Naive thymus-derived CD4-positive, alpha-beta T cell (primary cell): ENCODE measurements around the gene FBXL4. TPM values are rescaled to one million over a fixed set of nuclear protein-coding genes. Genes with fewer than 3 reads are reported as not detected.

Experiments
- ATAC-seq: fragments of 150-1000 bp; cut with Tn5 transposase; 2 replicates; pipeline ENCODE4 v1.10.0; 2021; ENCODE audit warnings: mild to moderate bottlenecking, moderate library complexity
- CTCF ChIA-PET: fragments of 350-600 bp; sonication (Branson Sonifier 250); formaldehyde crosslinking; loops from one replicate; lab custom pipeline; 2021; ENCODE audit warnings: antibody characterized with exemption; lab: Charles Lee
- POLR2A ChIA-PET: fragments of 350-600 bp; sonication (Branson Sonifier 250); formaldehyde crosslinking; loops from one replicate; lab custom pipeline; 2021; ENCODE audit warnings: antibody characterized with exemption, inconsistent platforms; lab: Charles Lee
- DNase-seq, 9 donors: peaks; one replicate each; pipeline versions ENCODE4 v3.0.0 to v3.0.0-alpha.2; 2020 to 2022; ENCODE audit warnings: mixed read lengths in 1 of 9
- H3K27ac ChIP-seq: one replicate; pipeline ENCODE4 v1.7.0; 2013; ENCODE audit warnings: mild to moderate bottlenecking, low read depth, low read length, moderate library complexity
- H3K27me3 ChIP-seq, 2 donors: one replicate each; pipeline ENCODE4 v1.7.0; 2013; ENCODE audit warnings: low read length in 2 of 2, mild to moderate bottlenecking in 2 of 2, moderate library complexity in 2 of 2; ENCODE audit not compliant: control insufficient read depth in 2 of 2, insufficient read depth in 2 of 2
- H3K36me3 ChIP-seq, 3 experiments: 1 replicate in 2 of 3; 2 replicates in 1 of 3; pipeline ENCODE4 v1.7.0; 2013; ENCODE audit warnings: low read length in 3 of 3, mild to moderate bottlenecking in 3 of 3, moderate library complexity in 1 of 3; ENCODE audit not compliant: insufficient read depth in 3 of 3, control insufficient read depth in 2 of 3
- H3K4me1 ChIP-seq, 2 donors: one replicate each; pipeline ENCODE4 v1.7.0; 2013; ENCODE audit warnings: low read length in 2 of 2, mild to moderate bottlenecking in 2 of 2, moderate library complexity in 1 of 2; ENCODE audit not compliant: control insufficient read depth in 2 of 2, insufficient read depth in 2 of 2
- H3K4me3 ChIP-seq: 2 replicates; pipeline ENCODE4 v1.7.0; 2013; ENCODE audit warnings: mild to moderate bottlenecking, low read length
- H3K9me3 ChIP-seq, 3 experiments: 1 replicate in 2 of 3; 2 replicates in 1 of 3; pipeline ENCODE4 v1.7.0; 2013; ENCODE audit warnings: low read length in 3 of 3; ENCODE audit not compliant: control insufficient read depth in 2 of 3
- H3K27ac Mint-ChIP-seq, 9 donors: one replicate each; pipeline ENCODE4 v1.8.0; 2020 to 2022; ENCODE audit warnings: mixed read lengths in 9 of 9, mild to moderate bottlenecking in 8 of 9, moderate library complexity in 5 of 9, inconsistent platforms in 2 of 9
- H3K27me3 Mint-ChIP-seq, 5 donors: one replicate each; pipeline ENCODE4 v1.8.0; 2021 to 2022; ENCODE audit warnings: mixed read lengths in 5 of 5, mild to moderate bottlenecking in 1 of 5
- H3K36me3 Mint-ChIP-seq, 5 donors: one replicate each; pipeline ENCODE4 v1.8.0; 2020 to 2022; ENCODE audit warnings: mixed read lengths in 5 of 5, mild to moderate bottlenecking in 3 of 5, inconsistent platforms in 1 of 5
- H3K4me1 Mint-ChIP-seq, 7 donors: one replicate each; pipeline ENCODE4 v1.8.0; 2020 to 2022; ENCODE audit warnings: mixed read lengths in 7 of 7, mild to moderate bottlenecking in 3 of 7, inconsistent platforms in 1 of 7
- H3K4me3 Mint-ChIP-seq, 10 donors: one replicate each; pipeline ENCODE4 v1.8.0; 2020 to 2022; ENCODE audit warnings: mild to moderate bottlenecking in 10 of 10, mixed read lengths in 10 of 10, moderate library complexity in 6 of 10, inconsistent platforms in 2 of 10
- H3K9me3 Mint-ChIP-seq, 11 donors: one replicate each; pipeline ENCODE4 v1.8.0; 2020 to 2022; ENCODE audit warnings: mixed read lengths in 11 of 11, mild to moderate bottlenecking in 4 of 11, inconsistent platforms in 1 of 11, moderate library complexity in 1 of 11
- intact Hi-C, 2 donors: fragments of 100-400 bp; cut with micrococcal nuclease; formaldehyde crosslinking; loops; one replicate each; pipeline ENCODE4 v1.15.1; 2023
- polyA plus RNA-seq, 2 donors: library from polyadenylated mRNA; unstranded; fragments of 300-500 nt; fragmentation: Illumina TruSeq; gene quantifications; one replicate each; pipeline ENCODE4 v1.2.3, GENCODE V29; 2021
- total RNA-seq, 6 experiments: library from RNA in 5 of 6; stranded (reverse) in 5 of 6; gene quantifications; 1 replicate in 5 of 6; 2 replicates in 1 of 6; pipeline ENCODE4 v1.2.3 and lab custom pipeline; 2021 to 2026

FBXL4 gene
- total and polyA plus RNA-seq, 7 experiments from 2014 or later, result 9.2 to 24.3 (median 13.5) TPM

- no peak for DNase-seq
- Mint-ChIP-seq H3K4me1 (peaks cover 16 to 30% (median 24%) of the 10 kb centered on the region in 7 donors), H3K4me3 (peak overlapping the region in 1 of 10 donors; percentile 6), H3K36me3 (no peaks in the 10 kb centered on the region), H3K9me3 (peaks cover 0 to 1% (median 0%) of the 10 kb centered on the region in 11 donors), H3K27ac (peak overlapping the region in 3 of 9 donors; percentile 18 to 44 (median 26)), H3K27me3 (peaks cover 0 to 34% (median 0%) of the 10 kb centered on the region in 5 donors)
- H3K27ac ChIP-seq, result no peak overlapping the region
- H3K9me3 ChIP-seq, result no peaks in the 10 kb centered on the region
- H3K4me3 ChIP-seq, result no peak overlapping the region
- intact Hi-C loops, result loop anchor here (5.0 to 10.0 kb wide), 5 partner anchors 67 to 615 kb away; partner anchors contain the start of genes CCNC (in 1 of the 2), POU3F2 (in 1 of the 2) and USP45 (in 1 of the 2)
- CTCF ChIA-PET, result interaction anchor here (0.6 kb wide), 1 partner anchor 1553 kb away, joined by 3 read pairs; no protein-coding TSS in a partner anchor
- H3K4me1 ChIP-seq, result peaks cover 12 to 18% of the 10 kb centered on the region in 2 donors
- no peak for ATAC-seq
- H3K36me3 ChIP-seq, result peaks cover 0 to 6% (median 0%) of the 10 kb centered on the region in 3 experiments
- POLR2A ChIA-PET, result interaction anchor here (0.8 kb wide), 1 partner anchor 24 kb away, joined by 3 read pairs; no protein-coding TSS in a partner anchor
- H3K27me3 ChIP-seq, result no peaks in the 10 kb centered on the region
Observed at GRCh38 chr6:98949589-98949988, 1.8 kb upstream of the FBXL4 start.

GRCh38 chr6:98946879-98947410 lies 801 bp downstream of the FBXL4 start:
- ChIA-PET POLR2A (interaction anchor here (0.7 kb wide), 1 partner anchor 105 kb away, joined by 4 read pairs; no protein-coding TSS in a partner anchor), CTCF (no interaction called here)
- peak; percentile 10 for ATAC-seq
- peaks cover 26 to 51% (median 42%) of the 10 kb centered on the region in 7 donors for H3K4me1 Mint-ChIP-seq
- Histone ChIP-seq H3K27me3 (no peaks in the 10 kb centered on the region), H3K9me3 (peaks cover 0 to 5% (median 0%) of the 10 kb centered on the region in 3 experiments), H3K36me3 (peaks cover 0 to 6% (median 0%) of the 10 kb centered on the region in 3 experiments), H3K4me3 (peak overlapping the region; percentile 88), H3K4me1 (peaks cover 12 to 18% of the 10 kb centered on the region in 2 donors), H3K27ac (peak overlapping the region; percentile 70)
- peak; percentile 23 to 57 (median 47) for DNase-seq
- H3K27ac Mint-ChIP-seq, result peak overlapping the region; percentile 90 to 97 (median 94)
- H3K9me3 Mint-ChIP-seq, result peaks cover 0 to 15% (median 8%) of the 10 kb centered on the region in 11 donors
- intact Hi-C loops, result loop anchor here (1.0 to 10.0 kb wide), 11 partner anchors 65 to 1934 kb away; partner anchors contain the start of genes CCNC (in 2 of the 2), MMS22L (in 2 of the 2), PNISR (in 2 of the 2) and POU3F2 (in 2 of the 2)
- H3K4me3 Mint-ChIP-seq, result peak overlapping the region; percentile 85 to 99 (median 96)
- H3K27me3 Mint-ChIP-seq, result peaks cover 0 to 25% (median 0%) of the 10 kb centered on the region in 5 donors
- H3K36me3 Mint-ChIP-seq, result peaks cover 0 to 17% (median 15%) of the 10 kb centered on the region in 5 donors

GRCh38 chr6:98946266-98946878 lies 1.4 kb downstream of the FBXL4 start:
- Histone ChIP-seq H3K9me3 (peaks cover 0 to 5% (median 0%) of the 10 kb centered on the region in 3 experiments), H3K27me3 (no peaks in the 10 kb centered on the region), H3K27ac (peak overlapping the region; percentile 70), H3K36me3 (peaks cover 0 to 6% (median 0%) of the 10 kb centered on the region in 3 experiments), H3K4me1 (peaks cover 12 to 18% of the 10 kb centered on the region in 2 donors), H3K4me3 (peak overlapping the region; percentile 88)
- H3K4me3 Mint-ChIP-seq, result peak overlapping the region; percentile 85 to 99 (median 96)
- POLR2A ChIA-PET, result interaction anchor here (0.7 kb wide), 1 partner anchor 104 kb away, joined by 4 read pairs; no protein-coding TSS in a partner anchor
- H3K27me3 Mint-ChIP-seq, result peaks cover 0 to 19% (median 0%) of the 10 kb centered on the region in 5 donors
- H3K9me3 Mint-ChIP-seq, result peaks cover 0 to 20% (median 10%) of the 10 kb centered on the region in 11 donors
- intact Hi-C loops, result loop anchor here (2.0 to 10.0 kb wide), 7 partner anchors 64 to 1664 kb away; partner anchors contain the start of genes MMS22L (in 2 of the 2), CCNC (in 1 of the 2), POU3F2 (in 1 of the 2) and USP45 (in 1 of the 2)
- peak overlapping the region; percentile 90 to 97 (median 94) for H3K27ac Mint-ChIP-seq
- peaks cover 26 to 55% (median 45%) of the 10 kb centered on the region in 7 donors for H3K4me1 Mint-ChIP-seq
- H3K36me3 Mint-ChIP-seq, result peaks cover 2 to 21% (median 19%) of the 10 kb centered on the region in 5 donors
- CTCF ChIA-PET, result no interaction called here
- ATAC-seq (no peak), DNase-seq (no peak)

- Mint-ChIP-seq H3K4me1 (peaks cover 26 to 64% (median 49%) of the 10 kb centered on the region in 7 donors), H3K4me3 (peak overlapping the region; percentile 85 to 99 (median 96)), H3K27me3 (peaks cover 0 to 12% (median 0%) of the 10 kb centered on the region in 5 donors), H3K27ac (peak overlapping the region in 8 of 9 donors; percentile 57 to 97 (median 94)), H3K36me3 (peaks cover 9 to 29% (median 27%) of the 10 kb centered on the region in 5 donors), H3K9me3 (peaks cover 0 to 29% (median 17%) of the 10 kb centered on the region in 11 donors)
- Histone ChIP-seq H3K36me3 (peaks cover 0 to 6% (median 0%) of the 10 kb centered on the region in 3 experiments), H3K27me3 (no peaks in the 10 kb centered on the region), H3K4me3 (no peak overlapping the region), H3K4me1 (peaks cover 12 to 18% of the 10 kb centered on the region in 2 donors), H3K9me3 (peaks cover 0 to 6% (median 0%) of the 10 kb centered on the region in 3 experiments), H3K27ac (no peak overlapping the region)
- CTCF ChIA-PET, result no interaction called here
- intact Hi-C loops, result loop anchor here (2.0 to 10.0 kb wide), 7 partner anchors 63 to 1663 kb away; partner anchors contain the start of genes MMS22L (in 2 of the 2), CCNC (in 1 of the 2), POU3F2 (in 1 of the 2) and USP45 (in 1 of the 2)
- no peak for ATAC-seq
- POLR2A ChIA-PET, result interaction anchor here (0.6 kb wide), 1 partner anchor 50 kb away, joined by 3 read pairs; no protein-coding TSS in a partner anchor
- no peak for DNase-seq
Observed at GRCh38 chr6:98945311-98946115, 2.2 kb downstream of the FBXL4 start.

- H3K36me3 Mint-ChIP-seq, result peaks cover 13 to 35% (median 32%) of the 10 kb centered on the region in 5 donors
- CTCF ChIA-PET, result no interaction called here
Observed at GRCh38 chr6:98944598-98945081, 3.1 kb downstream of the FBXL4 start.

More at GRCh38 chr6:98944598-98945081, 3.1 kb downstream of the FBXL4 start:
- Histone ChIP-seq H3K36me3 (peaks cover 0 to 6% (median 0%) of the 10 kb centered on the region in 3 experiments), H3K27me3 (no peaks in the 10 kb centered on the region), H3K4me3 (no peak overlapping the region), H3K9me3 (peaks cover 0 to 10% (median 4%) of the 10 kb centered on the region in 3 experiments), H3K4me1 (peaks cover 12 to 18% of the 10 kb centered on the region in 2 donors), H3K27ac (peak overlapping the region; percentile 41)
- Mint-ChIP-seq H3K27me3 (peaks cover 0 to 4% (median 0%) of the 10 kb centered on the region in 5 donors), H3K9me3 (peaks cover 0 to 35% (median 22%) of the 10 kb centered on the region in 11 donors), H3K4me1 (peaks cover 26 to 62% (median 46%) of the 10 kb centered on the region in 7 donors), H3K4me3 (peak overlapping the region in 2 of 10 donors; percentile 3 to 17), H3K27ac (peak overlapping the region in 3 of 9 donors; percentile 32 to 64 (median 50))
- DNase-seq (no peak), ATAC-seq (no peak)
- POLR2A ChIA-PET, result interaction anchor here (0.6 kb wide), 2 partner anchors 50 to 54 kb away, joined by 3 to 5 read pairs; no protein-coding TSS in a partner anchor
- intact Hi-C loops, result loop anchor here (5.0 to 10.0 kb wide), 5 partner anchors 62 to 620 kb away; partner anchors contain the start of genes CCNC (in 1 of the 2), POU3F2 (in 1 of the 2) and USP45 (in 1 of the 2)
